Testis (tissue), 3 donors: Measurements from ENCODE around the gene CMYA5. TPM values are rescaled to one million over a fixed set of nuclear protein-coding genes. Genes with fewer than 3 reads are reported as not detected.

Experiments used
- DNase-seq: peaks from one replicate; pipeline ENCODE4 v3.0.0-alpha.2; 2019
- H3K27ac ChIP-seq, 2 donors: fragments of 200-600 bp; sonication (generic); one replicate each; pipeline ENCODE4 v1.5.1; 2019
- H3K27me3 ChIP-seq: fragments of 200-600 bp; sonication (generic); one replicate; pipeline ENCODE4 v1.5.1; 2019
- H3K36me3 ChIP-seq: fragments of 200-600 bp; sonication (generic); one replicate; pipeline ENCODE4 v1.5.1; 2017; ENCODE audit warnings: low read depth; ENCODE audit errors: missing control alignments
- H3K4me1 ChIP-seq: fragments of 200-600 bp; sonication (generic); one replicate; pipeline ENCODE4 v1.5.1; 2019
- H3K4me3 ChIP-seq, 2 donors: fragments of 200-600 bp; sonication (generic); one replicate each; pipeline ENCODE4 v1.5.1; 2017 to 2019
- H3K9me3 ChIP-seq: fragments of 200-600 bp; sonication (generic); one replicate; pipeline ENCODE4 v1.5.1; 2017
- POLR2A ChIP-seq: fragments of 450-650 bp; IDR thresholded peaks from one replicate; pipeline ENCODE4 v1.6.1; 2017; ENCODE audit warnings: antibody characterized with exemption, mild to moderate bottlenecking, moderate library complexity
- WGBS, 2 donors: methylation state at CpG; one replicate each; pipeline ENCODE4 v1.1.5; 2018; 5-methylcytosine and 5-hydroxymethylcytosine counted together
- intact Hi-C: fragments of 100-400 bp; cut with DNase I; formaldehyde crosslinking; loops from one replicate; pipeline ENCODE4 v1.15.1; 2023; ENCODE audit warnings: low total_unique reads
- polyA plus RNA-seq: library from polyadenylated mRNA; stranded (reverse); fragments of 350-450 nt; fragmentation: Illumina TruSeq; extraction: RNeasy Lipid Tissue Mini Kit (QIAGEN cat#74804); gene quantifications from one replicate; pipeline ENCODE4 v1.2.3, GENCODE V29; 2014; ENCODE audit warnings: low read depth, low replicate concordance; ENCODE audit not compliant: insufficient read depth
- total RNA-seq, 2 donors: library from RNA; depleted of rRNA; stranded (reverse); fragments of >200 nt; gene quantifications; one replicate each; pipeline ENCODE4 v1.2.3, GENCODE V29; 2016
- TF ChIP-seq, protein P1 (sequence below), 3 experiments: fragments of 450-650 bp in 2 of 3; fragments of 200-600 bp in 1 of 3; sonication (generic) in 1 of 3; IDR thresholded peaks; one replicate each; pipeline ENCODE4 v1.5.1; 2016 to 2019; ENCODE audit warnings: antibody characterized with exemption in 3 of 3, mild to moderate bottlenecking in 2 of 3, moderate library complexity in 1 of 3

Gene CMYA5
- total and polyA plus RNA-seq, 3 donors from 2014 or later: 2.7 to 33.8 (median 27.3) TPM

- Histone ChIP-seq H3K9me3 (no peaks in the 10 kb centered on the region), H3K4me3 (no peak overlapping the region), H3K27ac (no peak overlapping the region), H3K4me1 (no peaks in the 10 kb centered on the region), H3K27me3 (no peaks in the 10 kb centered on the region), H3K36me3 (no peaks in the 10 kb centered on the region)
- DNase-seq: no peak
- TF ChIP-seq, protein P1, sequence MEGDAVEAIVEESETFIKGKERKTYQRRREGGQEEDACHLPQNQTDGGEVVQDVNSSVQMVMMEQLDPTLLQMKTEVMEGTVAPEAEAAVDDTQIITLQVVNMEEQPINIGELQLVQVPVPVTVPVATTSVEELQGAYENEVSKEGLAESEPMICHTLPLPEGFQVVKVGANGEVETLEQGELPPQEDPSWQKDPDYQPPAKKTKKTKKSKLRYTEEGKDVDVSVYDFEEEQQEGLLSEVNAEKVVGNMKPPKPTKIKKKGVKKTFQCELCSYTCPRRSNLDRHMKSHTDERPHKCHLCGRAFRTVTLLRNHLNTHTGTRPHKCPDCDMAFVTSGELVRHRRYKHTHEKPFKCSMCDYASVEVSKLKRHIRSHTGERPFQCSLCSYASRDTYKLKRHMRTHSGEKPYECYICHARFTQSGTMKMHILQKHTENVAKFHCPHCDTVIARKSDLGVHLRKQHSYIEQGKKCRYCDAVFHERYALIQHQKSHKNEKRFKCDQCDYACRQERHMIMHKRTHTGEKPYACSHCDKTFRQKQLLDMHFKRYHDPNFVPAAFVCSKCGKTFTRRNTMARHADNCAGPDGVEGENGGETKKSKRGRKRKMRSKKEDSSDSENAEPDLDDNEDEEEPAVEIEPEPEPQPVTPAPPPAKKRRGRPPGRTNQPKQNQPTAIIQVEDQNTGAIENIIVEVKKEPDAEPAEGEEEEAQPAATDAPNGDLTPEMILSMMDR (IDR thresholded peaks at IDR 0.05): no peak
- intact Hi-C loops: no loop called here
- 53 to 63% methylated on average over 7 of the region's 7 CpGs for WGBS, 2 donors
These were observed 150.7 kb downstream of the CMYA5 start for GRCh38 chr5:79840084-79840990.

DNA sequence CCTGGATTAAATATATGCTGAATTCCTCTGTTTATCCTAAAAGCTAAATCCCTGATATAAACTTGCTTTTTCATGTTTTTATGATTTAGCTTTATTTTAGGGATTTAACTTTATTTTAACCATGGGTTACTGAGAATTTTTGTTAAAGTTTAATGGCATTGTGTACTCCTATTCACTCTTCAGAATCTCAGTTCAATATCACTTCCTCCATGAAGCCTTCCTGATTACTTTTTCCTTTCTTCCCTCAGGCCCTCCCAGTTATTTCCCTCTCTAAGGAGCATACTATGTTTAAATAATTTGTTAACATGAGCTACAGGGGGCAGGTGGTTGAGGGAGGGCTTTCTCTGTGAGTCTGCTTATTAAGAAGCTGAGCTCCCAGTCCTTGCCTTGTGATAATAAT, 151.5 kb downstream of the CMYA5 start:
- Histone ChIP-seq H3K4me3 (no peak overlapping the region), H3K36me3 (no peaks in the 10 kb centered on the region), H3K27me3 (no peaks in the 10 kb centered on the region), H3K4me1 (no peaks in the 10 kb centered on the region), H3K27ac (no peak overlapping the region), H3K9me3 (no peaks in the 10 kb centered on the region)
- intact Hi-C loops: no loop called here
- no peak for TF ChIP-seq POLR2A
- TF ChIP-seq, protein P1 (IDR thresholded peaks at IDR 0.05): no peak
- DNase-seq: no peak

DNA sequence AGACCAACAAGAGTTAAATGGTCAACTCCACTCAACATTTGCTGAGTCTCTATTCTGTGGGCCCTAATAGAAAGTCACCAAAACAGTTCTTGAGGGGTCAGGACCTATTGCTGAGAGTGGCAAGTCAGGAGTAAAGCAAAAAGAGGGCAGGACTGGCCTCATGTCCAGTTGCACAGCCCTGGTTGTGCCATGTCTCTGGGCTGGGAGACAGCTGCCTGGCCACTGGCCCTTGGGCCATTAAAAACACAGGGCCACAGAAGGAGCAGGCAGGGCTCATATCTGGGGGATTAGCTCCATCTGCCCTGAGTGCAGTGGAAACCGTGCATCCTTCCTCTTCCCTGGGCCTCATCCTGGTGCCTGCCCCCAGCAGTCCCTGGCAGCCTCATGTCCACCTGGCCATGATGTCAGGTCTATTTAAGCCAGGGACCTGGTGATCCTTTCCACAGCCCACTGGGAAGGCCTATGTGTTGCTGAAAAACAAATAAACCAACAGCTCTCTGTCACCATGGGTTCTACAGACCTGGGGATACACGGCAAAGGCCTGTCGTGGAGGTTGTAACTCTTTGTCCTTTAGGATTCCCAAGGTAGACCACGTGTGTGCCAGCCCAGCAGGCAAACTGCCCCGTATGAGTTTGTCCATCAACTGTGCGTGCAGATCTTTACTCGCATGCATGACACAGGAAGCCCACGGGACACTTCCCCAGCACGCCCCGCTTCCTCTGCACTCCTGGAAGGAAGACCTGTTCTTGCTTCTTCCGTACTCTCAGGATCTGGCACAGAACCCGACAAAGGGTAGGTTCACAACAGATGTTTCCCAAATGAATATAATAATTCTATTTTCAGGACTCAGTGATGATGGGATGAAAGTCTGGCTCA, 152.6 kb downstream of the CMYA5 start:
- 86 to 87% methylated on average over 12 of the region's 12 CpGs for WGBS, 2 donors

GRCh38 chr5:79842991-79843390, 153.4 kb downstream of the CMYA5 start:
- no peaks in the 10 kb centered on the region for H3K4me1 ChIP-seq
- H3K27ac ChIP-seq: no peak overlapping the region
- 70 to 73% methylated on average over 7 of the region's 7 CpGs for WGBS, 2 donors
- no peaks in the 10 kb centered on the region for H3K36me3 ChIP-seq
- H3K9me3 ChIP-seq: no peaks in the 10 kb centered on the region
- H3K27me3 ChIP-seq: no peaks in the 10 kb centered on the region
- no peak for TF ChIP-seq POLR2A
- TF ChIP-seq, protein P1 (IDR thresholded peaks at IDR 0.05): no peak
- no peak for DNase-seq
- H3K4me3 ChIP-seq: no peak overlapping the region
- intact Hi-C loops: no loop called here

More for the DNA sequence above, 152.6 kb downstream of the CMYA5 start:
- no peak for DNase-seq
- TF ChIP-seq POLR2A: no peak
- TF ChIP-seq, protein P1 (IDR thresholded peaks at IDR 0.05): no peak
- no peak overlapping the region for H3K27ac ChIP-seq
- no peaks in the 10 kb centered on the region for H3K36me3 ChIP-seq
- H3K27me3 ChIP-seq: no peaks in the 10 kb centered on the region
- H3K4me1 ChIP-seq: no peaks in the 10 kb centered on the region
- no peak overlapping the region for H3K4me3 ChIP-seq
- intact Hi-C loops: no loop called here
- H3K9me3 ChIP-seq: no peaks in the 10 kb centered on the region
